Lung microvascular endothelial cell (primary cell): ENCODE data around the gene DEGS2. TPM values are rescaled to one million over a fixed set of nuclear protein-coding genes. Genes with fewer than 3 reads are reported as not detected.

Experiments used
- DNase-seq, 2 donors: peaks; one replicate each; pipeline versions ENCODE4 v3.0.0 to v3.0.0-alpha.2; 2010; ENCODE audit warnings: low read depth in 2 of 2
- total RNA-seq: library from RNA; depleted of rRNA; stranded (reverse); fragments of >200 nt; gene quantifications from 2 replicates; pipeline ENCODE4 v1.2.1, GENCODE V29; 2014

DEGS2 gene
- total RNA-seq, 1 donor from 2014 or later, result 0.20 TPM

- DNase-seq, result no peak
Measured at GRCh38 chr14:100115236-100115635, 44.2 kb downstream of the DEGS2 start.

GRCh38 chr14:100114109-100114765 lies 45.2 kb downstream of the DEGS2 start:
- no peak for DNase-seq

GRCh38 chr14:100111931-100112704 lies 47.3 kb downstream of the DEGS2 start:
- no peak for DNase-seq

GRCh38 chr14:100110816-100111215 lies 48.6 kb downstream of the DEGS2 start:
- DNase-seq, result no peak

GRCh38 chr14:100109594-100109955 lies 49.9 kb downstream of the DEGS2 start:
- DNase-seq, result no peak

GRCh38 chr14:100108840-100109593 lies 50.4 kb downstream of the DEGS2 start:
- no peak for DNase-seq

GRCh38 chr14:100108042-100108825 lies 51.2 kb downstream of the DEGS2 start:
- peak; percentile 68 to 82 for DNase-seq

- no peak for DNase-seq
Measured at GRCh38 chr14:100107236-100107635, 52.2 kb downstream of the DEGS2 start.

- peak; percentile 35 to 43 for DNase-seq
Measured at GRCh38 chr14:100106250-100107112, 53.0 kb downstream of the DEGS2 start.

- DNase-seq, result no peak
Measured at GRCh38 chr14:100105357-100106169, 53.9 kb downstream of the DEGS2 start.

GRCh38 chr14:100104523-100105300 lies 54.7 kb downstream of the DEGS2 start:
- DNase-seq, result peak in 1 of 2 donors; percentile 43

- no peak for DNase-seq
Measured at GRCh38 chr14:100104006-100104352, 55.5 kb downstream of the DEGS2 start.

GRCh38 chr14:100103250-100104005 lies 56.0 kb downstream of the DEGS2 start:
- peak in 1 of 2 donors; percentile 36 for DNase-seq

GRCh38 chr14:100102156-100102785 lies 57.2 kb downstream of the DEGS2 start:
- DNase-seq, result no peak

GRCh38 chr14:100100032-100100703 lies 59.3 kb downstream of the DEGS2 start:
- no peak for DNase-seq

- no peak for DNase-seq
Measured at GRCh38 chr14:100098171-100098570, 61.3 kb downstream of the DEGS2 start.

GRCh38 chr14:100096656-100097055 lies 62.8 kb downstream of the DEGS2 start:
- DNase-seq, result no peak
